Neural cell (in vitro differentiated cells): Measurements from ENCODE around the gene RGS1. TPM values are rescaled to one million over a fixed set of nuclear protein-coding genes. Genes with fewer than 3 reads are reported as not detected.

Source experiments
- H2AFZ ChIP-seq: fragments of 200-600, 300-800 bp; sonication (generic), shearing (Covaris generic); 2 replicates; pipeline ENCODE4 v1.6.0; 2014; ENCODE audit warnings: low read depth, mild to moderate bottlenecking, antibody characterized with exemption, low read length, moderate library complexity
- H3F3A ChIP-seq: fragments of 200-600 bp; shearing (Covaris generic); 2 replicates; pipeline ENCODE4 v1.6.1; 2016; ENCODE audit warnings: mild to moderate bottlenecking, moderate library complexity, mixed read lengths, antibody characterized with exemption, low read length; ENCODE audit not compliant: insufficient read depth, poor library complexity, severe bottlenecking
- H3K27ac ChIP-seq: fragments of 200-600, 300-800 bp; sonication (generic), shearing (Covaris generic); 2 replicates; pipeline ENCODE4 v1.5.1; 2014; ENCODE audit warnings: mild to moderate bottlenecking, low read length, moderate library complexity
- H3K27me3 ChIP-seq: fragments of 300-800, 200-600 bp; sonication (generic), shearing (Covaris generic); 2 replicates; pipeline ENCODE4 v1.6.0; 2014; ENCODE audit warnings: mild to moderate bottlenecking, low read depth, low read length, moderate library complexity; ENCODE audit not compliant: insufficient read depth
- H3K36me3 ChIP-seq: fragments of 300-800, 200-600 bp; sonication (generic), shearing (Covaris generic); 2 replicates; pipeline ENCODE4 v1.5.1; 2014; ENCODE audit warnings: mild to moderate bottlenecking, antibody characterized with exemption, low read length, moderate library complexity; ENCODE audit not compliant: insufficient read depth
- H3K4me2 ChIP-seq: fragments of 300-800, 200-600 bp; sonication (generic), shearing (Covaris generic); 2 replicates; pipeline ENCODE4 v1.6.0; 2014; ENCODE audit warnings: mild to moderate bottlenecking, low read length
- H3K4me3 ChIP-seq: fragments of 300-800, 200-600 bp; sonication (generic), shearing (Covaris generic); 2 replicates; pipeline ENCODE4 v1.5.1; 2014; ENCODE audit warnings: mild to moderate bottlenecking, low read length, moderate library complexity
- H3K79me2 ChIP-seq: fragments of 200-600 bp; shearing (Covaris generic); replicated peaks from 2 replicates; pipeline ENCODE4 v1.6.0; 2014; ENCODE audit warnings: mild to moderate bottlenecking, low read length, moderate library complexity; ENCODE audit not compliant: insufficient read depth
- H3K9ac ChIP-seq: fragments of 300-800, 200-600 bp; sonication (generic), shearing (Covaris generic); 2 replicates; pipeline ENCODE4 v1.6.1; 2016; ENCODE audit warnings: mild to moderate bottlenecking, low read length, mixed read lengths
- H3K9me2 ChIP-seq: fragments of 200-600 bp; shearing (Covaris generic); 2 replicates; pipeline ENCODE4 v1.6.1; 2016; ENCODE audit warnings: mild to moderate bottlenecking, low read length, mixed read lengths; ENCODE audit not compliant: insufficient read depth
- H3K9me3 ChIP-seq: fragments of 200-600, 300-800 bp; sonication (generic), shearing (Covaris generic); 2 replicates; pipeline ENCODE4 v1.6.1; 2016; ENCODE audit warnings: mild to moderate bottlenecking, mixed run types, low read length, moderate library complexity, mixed read lengths
- H4K20me1 ChIP-seq: fragments of 200-600 bp; shearing (Covaris generic); 2 replicates; pipeline ENCODE4 v1.6.1; 2016; ENCODE audit warnings: mild to moderate bottlenecking, mixed run types; ENCODE audit not compliant: insufficient read depth
- EP300 ChIP-seq: fragments of 450-650 bp; conservative IDR thresholded peaks from 2 replicates; pipeline ENCODE4 v1.6.1; 2014; ENCODE audit warnings: antibody characterized with exemption, mild to moderate bottlenecking, moderate library complexity; ENCODE audit not compliant: poor library complexity, severe bottlenecking
- EZH2 ChIP-seq: fragments of 200-600, 300-800 bp; shearing (Covaris generic), sonication (generic); IDR thresholded peaks from 2 replicates; pipeline ENCODE4 v1.6.1; 2014; ENCODE audit warnings: antibody characterized with exemption, low read length, borderline replicate concordance, mild to moderate bottlenecking; ENCODE audit not compliant: insufficient read depth, poor library complexity, severe bottlenecking
- MXI1 ChIP-seq: fragments of 450-650 bp; conservative IDR thresholded peaks from 2 replicates; pipeline ENCODE4 v1.6.1; 2014; ENCODE audit warnings: antibody characterized with exemption, mild to moderate bottlenecking; ENCODE audit not compliant: poor library complexity, severe bottlenecking
- POLR2AphosphoS5 ChIP-seq: IDR thresholded peaks from 2 replicates; pipeline ENCODE4 v1.6.1; 2012
- RAD21 ChIP-seq: fragments of 450-650 bp; conservative IDR thresholded peaks from 2 replicates; pipeline ENCODE4 v1.6.1; 2014; ENCODE audit warnings: antibody characterized with exemption, mild to moderate bottlenecking, moderate library complexity
- REST ChIP-seq: IDR thresholded peaks from 2 replicates; pipeline ENCODE4 v1.6.1; 2012; ENCODE audit warnings: borderline replicate concordance
- SMC3 ChIP-seq: fragments of 450-650 bp; conservative IDR thresholded peaks from 2 replicates; pipeline ENCODE4 v1.6.1; 2014; ENCODE audit warnings: antibody characterized with exemption, mild to moderate bottlenecking, moderate library complexity; ENCODE audit not compliant: poor library complexity
- TAF1 ChIP-seq: IDR thresholded peaks from 2 replicates; pipeline ENCODE4 v1.6.1; 2012; ENCODE audit warnings: low read depth
- polyA minus RNA-seq: library from RNA; depleted of rRNA, polyadenylated mRNA; stranded (reverse); fragments of >200 nt; gene quantifications from 2 replicates; pipeline ENCODE4 v1.2.3, GENCODE V29; 2014
- polyA plus RNA-seq: library from polyadenylated mRNA; depleted of rRNA; stranded (reverse); fragments of >200 nt; gene quantifications from 2 replicates; pipeline ENCODE4 v1.2.3, GENCODE V29; 2014
- TF ChIP-seq, protein P1 (sequence below): fragments of 450-650 bp; IDR thresholded peaks from 2 replicates; pipeline ENCODE4 v1.5.1; 2014; ENCODE audit warnings: antibody characterized with exemption, mild to moderate bottlenecking, moderate library complexity; ENCODE audit not compliant: poor library complexity, severe bottlenecking

Gene RGS1
- polyA plus RNA-seq (not detected in 2 replicates), polyA minus RNA-seq (not detected in 2 replicates)

DNA sequence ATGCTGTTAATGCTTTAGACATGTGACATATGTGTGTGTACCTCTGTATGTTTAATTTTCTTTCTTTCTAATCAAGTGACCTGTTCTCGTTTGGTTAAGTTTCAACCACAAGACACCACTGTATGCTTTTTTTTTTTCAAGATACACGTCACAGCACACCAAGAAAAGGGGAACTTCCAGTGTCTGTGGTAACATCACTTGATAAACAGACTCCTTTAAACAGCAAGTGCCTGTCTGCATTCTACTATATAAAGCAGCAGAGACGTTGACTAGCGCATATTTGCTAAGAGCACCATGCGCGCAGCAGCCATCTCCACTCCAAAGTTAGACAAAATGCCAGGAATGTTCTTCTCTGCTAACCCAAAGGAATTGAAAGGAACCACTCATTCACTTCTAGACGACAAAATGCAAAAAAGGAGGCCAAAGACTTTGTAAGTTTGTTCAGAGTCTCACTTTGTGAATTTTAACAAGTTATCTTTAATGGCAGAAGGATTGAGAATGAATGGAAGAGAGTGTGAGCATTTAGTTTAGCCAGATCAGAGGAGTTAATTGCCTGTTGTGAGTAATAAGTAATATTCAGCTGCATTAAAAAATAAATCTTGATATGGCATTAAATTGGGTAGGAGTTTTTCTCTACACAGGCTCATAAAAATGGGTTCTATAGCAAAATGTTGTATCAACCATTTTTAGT lies at the start of gene RGS1:
Gene RGS1 (plus strand): TSS at position 275 of the 691 bp plus-strand sequence. CDS start 20 bp downstream, at position 295.
- Histone ChIP-seq H3K27me3 (no peaks in the 10 kb centered on the region), H3K4me3 (no peak within 1 kb of the TSS), H2AFZ (no peak within 1 kb of the TSS), H3F3A (no peaks in the 10 kb centered on the region), H3K9ac (no peak within 1 kb of the TSS), H3K9me2 (no peaks in the 10 kb centered on the region), H3K9me3 (no peaks in the 10 kb centered on the region), H3K36me3 (no peaks in the 10 kb centered on the region), H3K79me2 (no peaks in the 10 kb centered on the region), H4K20me1 (no peaks in the 10 kb centered on the region), H3K4me2 (no peak within 1 kb of the TSS), H3K27ac (no peak within 1 kb of the TSS)
- no peak for TF ChIP-seq EZH2
- no peak for TF ChIP-seq RAD21
- no peak for TF ChIP-seq REST
- TF ChIP-seq POLR2AphosphoS5: no peak

DNA sequence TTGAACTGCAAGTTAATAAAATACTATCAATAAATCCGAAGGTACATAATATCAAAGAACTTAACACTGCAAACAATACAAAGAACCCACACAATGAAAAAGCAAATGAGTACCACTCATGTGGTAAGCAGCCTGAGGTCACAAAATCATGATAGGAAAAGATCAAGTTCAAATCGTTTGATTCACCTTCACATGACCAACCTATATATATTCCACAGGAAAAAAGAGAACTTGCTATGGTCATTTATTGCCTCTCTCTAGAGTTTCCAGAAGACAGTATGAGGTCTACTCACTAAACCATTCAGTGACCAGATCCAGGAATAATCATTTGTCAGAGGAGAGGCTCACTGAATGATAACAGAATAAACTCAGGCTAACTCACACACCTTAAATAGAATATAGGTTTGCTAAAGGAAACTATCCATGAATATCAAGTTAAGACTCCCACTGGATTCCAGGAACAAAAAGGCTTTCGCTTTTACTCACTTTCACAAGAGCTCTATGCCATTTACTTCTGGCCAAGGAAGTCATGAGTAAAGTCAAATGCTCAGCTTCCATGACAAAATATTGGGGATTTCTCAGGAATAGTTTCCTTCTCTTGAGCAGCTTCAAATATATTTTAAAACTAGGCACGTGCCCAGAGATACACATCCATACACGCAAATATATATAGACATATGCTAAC lies 48.3 kb upstream of the RGS1 start:
- no peaks in the 10 kb centered on the region for H3F3A ChIP-seq
- TF ChIP-seq EP300 (no peak), POLR2AphosphoS5 (no peak), MXI1 (no peak), EZH2 (no peak), SMC3 (no peak), RAD21 (no peak), TAF1 (no peak), REST (no peak)
- TF ChIP-seq, protein P1, sequence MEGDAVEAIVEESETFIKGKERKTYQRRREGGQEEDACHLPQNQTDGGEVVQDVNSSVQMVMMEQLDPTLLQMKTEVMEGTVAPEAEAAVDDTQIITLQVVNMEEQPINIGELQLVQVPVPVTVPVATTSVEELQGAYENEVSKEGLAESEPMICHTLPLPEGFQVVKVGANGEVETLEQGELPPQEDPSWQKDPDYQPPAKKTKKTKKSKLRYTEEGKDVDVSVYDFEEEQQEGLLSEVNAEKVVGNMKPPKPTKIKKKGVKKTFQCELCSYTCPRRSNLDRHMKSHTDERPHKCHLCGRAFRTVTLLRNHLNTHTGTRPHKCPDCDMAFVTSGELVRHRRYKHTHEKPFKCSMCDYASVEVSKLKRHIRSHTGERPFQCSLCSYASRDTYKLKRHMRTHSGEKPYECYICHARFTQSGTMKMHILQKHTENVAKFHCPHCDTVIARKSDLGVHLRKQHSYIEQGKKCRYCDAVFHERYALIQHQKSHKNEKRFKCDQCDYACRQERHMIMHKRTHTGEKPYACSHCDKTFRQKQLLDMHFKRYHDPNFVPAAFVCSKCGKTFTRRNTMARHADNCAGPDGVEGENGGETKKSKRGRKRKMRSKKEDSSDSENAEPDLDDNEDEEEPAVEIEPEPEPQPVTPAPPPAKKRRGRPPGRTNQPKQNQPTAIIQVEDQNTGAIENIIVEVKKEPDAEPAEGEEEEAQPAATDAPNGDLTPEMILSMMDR: no peak
- no peak overlapping the region for H3K4me3 ChIP-seq
- no peaks in the 10 kb centered on the region for H4K20me1 ChIP-seq
- no peaks in the 10 kb centered on the region for H3K36me3 ChIP-seq
- H3K9me2 ChIP-seq: no peaks in the 10 kb centered on the region
- H3K9me3 ChIP-seq: no peaks in the 10 kb centered on the region
- H3K4me2 ChIP-seq: no peak overlapping the region
- no peaks in the 10 kb centered on the region for H3K27me3 ChIP-seq
- no peak overlapping the region for H3K9ac ChIP-seq
- H3K27ac ChIP-seq: no peak overlapping the region
- H2AFZ ChIP-seq: no peak overlapping the region
- no peaks in the 10 kb centered on the region for H3K79me2 ChIP-seq
